Activated CD8-positive, alpha-beta memory T cell treated with anti-CD3 and anti-CD28 coated beads, Interleukin-2, amount 50 U/mL, for 1 hour (primary cell): ENCODE data around the gene KLC1.

ENCODE experiments used
- DNase-seq: peaks from one replicate; pipeline ENCODE4 v3.0.0-alpha.2; 2020; ENCODE audit errors: extremely low read depth

The KLC1 gene

GRCh38 chr14:103721334-103722120, 92.5 kb downstream of the KLC1 start:
- no peak for DNase-seq

GRCh38 chr14:103723748-103724081, 94.7 kb downstream of the KLC1 start:
- no peak for DNase-seq

- no peak for DNase-seq
Observed at GRCh38 chr14:103724116-103724515, 95.1 kb downstream of the KLC1 start.

GRCh38 chr14:103725001-103725682, 96.1 kb downstream of the KLC1 start:
- DNase-seq = no peak

- DNase-seq = no peak
Observed at GRCh38 chr14:103725739-103726395, 96.9 kb downstream of the KLC1 start.

GRCh38 chr14:103726474-103726873, 97.5 kb downstream of the KLC1 start:
- no peak for DNase-seq

GRCh38 chr14:103727313-103727980, 98.4 kb downstream of the KLC1 start:
- DNase-seq = no peak

- no peak for DNase-seq
Observed at GRCh38 chr14:103728141-103728540, 99.1 kb downstream of the KLC1 start.

- no peak for DNase-seq
Observed at GRCh38 chr14:103728721-103729120, 99.7 kb downstream of the KLC1 start.

- no peak for DNase-seq
Observed at GRCh38 chr14:103729496-103730448, 100.8 kb downstream of the KLC1 start.

- DNase-seq = no peak
Observed at GRCh38 chr14:103730490-103731035, 101.6 kb downstream of the KLC1 start.

- no peak for DNase-seq
Observed at GRCh38 chr14:103731481-103731880, 102.5 kb downstream of the KLC1 start.

GRCh38 chr14:103731916-103732867, 103.2 kb downstream of the KLC1 start:
- no peak for DNase-seq

GRCh38 chr14:103732868-103733620, 104.0 kb downstream of the KLC1 start:
- no peak for DNase-seq

- DNase-seq = no peak
Observed at GRCh38 chr14:103733651-103734050, 104.6 kb downstream of the KLC1 start.

GRCh38 chr14:103734081-103734888, 105.3 kb downstream of the KLC1 start:
- no peak for DNase-seq

GRCh38 chr14:103735022-103735421, 106.0 kb downstream of the KLC1 start:
- no peak for DNase-seq

- DNase-seq = no peak
Observed at GRCh38 chr14:103735439-103735814, 106.4 kb downstream of the KLC1 start.
